Putamen (tissue), 1 donor: ENCODE measurements around the gene UBAP1.
"Not testable (repeated sequence)": the region's sequence is repeated elsewhere in the genome, so short reads cannot be mapped to it uniquely, and the experiment has no call there.

Experiments used
- DNase-seq: peaks from one replicate; pipeline ENCODE4 v3.0.0-alpha.2; 2016; ENCODE audit warnings: low spot score

Gene UBAP1

GRCh38 chr9:34224349-34224748 is 45.5 kb downstream of the UBAP1 start:
- DNase-seq: no peak

GRCh38 chr9:34226144-34226760 is 47.4 kb downstream of the UBAP1 start:
- DNase-seq: not testable (repeated sequence)

- no peak for DNase-seq
Observed at GRCh38 chr9:34227445-34227844, 48.6 kb downstream of the UBAP1 start.

DNA sequence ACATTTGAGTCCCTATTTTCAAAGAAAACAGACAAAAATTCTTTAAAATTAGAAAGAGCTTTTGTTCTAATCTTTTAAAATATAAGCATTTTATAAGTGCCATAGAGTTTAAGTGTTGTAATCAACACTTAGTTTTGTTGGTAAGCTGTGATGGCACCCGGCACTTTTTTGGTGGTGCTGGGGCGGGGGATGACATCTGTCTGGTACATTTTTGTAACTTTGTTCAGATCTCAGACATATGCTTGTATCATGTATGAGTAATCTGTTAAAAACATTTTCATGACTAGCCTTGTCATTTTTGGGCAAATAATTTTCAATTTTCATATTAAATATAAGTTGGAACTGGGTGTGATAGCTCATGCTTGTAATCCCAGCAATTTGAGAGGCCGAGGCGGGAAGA is 51.7 kb downstream of the UBAP1 start:
- no peak for DNase-seq

DNA sequence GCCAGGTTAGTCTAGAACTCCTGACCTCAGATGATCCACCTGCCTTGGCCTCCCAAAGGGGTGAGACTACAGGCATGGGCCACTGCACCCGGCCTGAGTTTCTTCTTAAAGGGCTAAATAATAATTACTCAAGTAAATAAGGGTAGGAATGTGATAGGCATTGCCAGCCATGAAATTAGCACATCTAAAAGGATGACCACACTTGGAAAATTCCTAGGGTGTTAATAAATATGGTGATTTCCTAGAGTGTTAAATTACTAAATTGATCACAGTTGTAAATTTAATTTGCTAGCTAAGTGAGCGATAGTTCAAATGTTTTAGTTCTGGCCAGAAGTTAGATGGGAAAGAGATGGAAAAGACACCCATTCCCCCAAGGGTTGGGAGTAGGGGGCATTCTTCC is 53.4 kb downstream of the UBAP1 start:
- no peak for DNase-seq

DNA sequence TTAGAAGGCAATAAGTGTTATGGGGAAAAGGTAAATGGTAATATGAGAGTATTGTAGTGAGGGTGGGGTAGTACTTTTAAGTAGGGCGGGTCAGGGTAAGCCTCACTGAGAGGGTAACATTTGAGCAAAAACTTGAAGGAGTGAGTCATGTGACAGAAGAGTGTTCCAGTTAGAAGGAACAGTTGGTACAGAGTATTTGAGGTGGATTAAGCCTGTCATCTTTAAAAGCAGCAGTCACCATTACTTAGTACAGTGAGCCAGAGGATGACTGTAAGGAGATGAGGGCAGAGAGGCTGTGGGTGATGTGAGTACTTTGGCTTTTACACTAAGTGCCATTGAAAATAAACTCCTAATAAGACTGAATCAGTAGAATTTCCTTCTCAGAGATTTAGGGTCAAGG is 54.8 kb downstream of the UBAP1 start:
- DNase-seq: no peak

GRCh38 chr9:34237836-34238235 is 59.0 kb downstream of the UBAP1 start:
- no peak for DNase-seq

DNA sequence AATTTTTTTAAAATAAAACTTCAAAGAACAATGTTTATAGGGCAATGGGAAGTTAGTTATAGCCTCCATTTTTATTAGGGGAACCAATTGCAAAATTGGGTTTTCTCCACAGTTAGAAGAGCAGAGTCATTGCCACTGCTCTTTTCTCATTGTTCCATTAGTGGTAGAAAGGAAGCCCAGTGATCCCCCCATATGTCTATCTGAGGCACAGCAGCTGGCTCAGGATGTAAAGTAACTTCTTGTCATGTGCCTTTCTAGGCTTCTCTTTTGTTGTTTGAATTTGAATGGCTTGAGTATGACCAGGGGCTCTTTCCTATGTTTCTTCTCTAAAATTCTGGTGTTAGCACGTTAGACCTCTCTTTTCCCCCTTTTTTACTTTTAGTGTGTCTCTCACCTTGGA is 61.2 kb downstream of the UBAP1 start:
- DNase-seq: no peak

DNA sequence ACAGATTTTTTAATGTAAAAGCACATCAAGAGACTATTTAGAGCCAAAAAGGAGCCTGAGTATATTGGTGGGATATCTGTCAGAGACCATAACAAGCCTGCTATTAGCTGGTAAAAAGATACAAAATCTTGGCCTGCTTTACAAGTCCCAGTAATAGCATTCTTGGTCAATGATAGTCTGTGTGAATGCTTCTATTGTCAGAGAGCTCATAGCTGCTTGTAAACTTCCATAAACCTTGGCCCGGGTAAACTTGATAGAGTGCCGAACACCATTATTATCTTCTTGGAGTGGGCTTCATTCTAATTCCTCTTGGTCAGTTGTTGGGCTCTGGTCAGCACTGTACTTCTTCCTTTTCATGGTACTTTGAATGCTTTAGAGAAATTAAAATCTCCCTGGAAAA is 64.0 kb downstream of the UBAP1 start:
- DNase-seq: no peak

DNA sequence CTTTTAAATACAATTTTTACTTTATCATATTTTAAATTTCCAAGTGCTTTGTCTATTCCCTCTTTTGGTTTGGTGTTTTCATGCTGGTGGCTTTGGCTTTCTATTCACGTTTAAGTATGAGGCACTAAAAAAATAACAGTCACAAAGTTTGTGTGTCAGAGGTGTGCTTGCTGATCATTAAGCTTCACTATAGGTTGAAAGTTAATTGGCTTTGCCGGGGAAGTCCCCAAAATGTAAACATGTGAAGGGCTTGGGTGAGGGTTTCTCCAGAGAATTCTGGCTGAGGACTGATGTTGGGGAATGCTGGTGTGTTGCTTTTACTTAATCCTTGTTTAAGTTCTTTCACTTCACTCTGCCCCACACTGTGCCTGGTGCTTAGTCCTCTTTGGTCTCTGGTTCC is 66.4 kb downstream of the UBAP1 start:
- not testable (repeated sequence) for DNase-seq

GRCh38 chr9:34246453-34246852 is 67.6 kb downstream of the UBAP1 start:
- no peak for DNase-seq

DNA sequence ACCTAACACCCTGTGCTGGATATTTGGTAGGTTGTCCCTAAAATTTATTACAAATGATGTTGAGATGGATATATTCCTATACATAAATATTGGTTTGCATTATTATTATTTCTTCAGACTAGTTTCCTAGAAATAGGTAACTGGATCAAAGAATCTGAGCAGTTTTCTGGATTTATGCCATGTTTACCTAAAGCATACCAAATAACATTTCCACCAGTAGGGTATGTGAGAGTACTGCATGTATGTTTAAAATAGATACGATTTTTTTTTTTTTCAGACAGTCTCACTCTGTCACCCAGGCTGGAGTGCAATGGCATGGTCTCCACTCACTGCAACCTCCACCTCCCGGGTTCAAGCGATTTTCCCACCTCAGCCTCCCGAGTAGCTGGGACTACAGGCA is 68.9 kb downstream of the UBAP1 start:
- DNase-seq: not testable (repeated sequence)

DNA sequence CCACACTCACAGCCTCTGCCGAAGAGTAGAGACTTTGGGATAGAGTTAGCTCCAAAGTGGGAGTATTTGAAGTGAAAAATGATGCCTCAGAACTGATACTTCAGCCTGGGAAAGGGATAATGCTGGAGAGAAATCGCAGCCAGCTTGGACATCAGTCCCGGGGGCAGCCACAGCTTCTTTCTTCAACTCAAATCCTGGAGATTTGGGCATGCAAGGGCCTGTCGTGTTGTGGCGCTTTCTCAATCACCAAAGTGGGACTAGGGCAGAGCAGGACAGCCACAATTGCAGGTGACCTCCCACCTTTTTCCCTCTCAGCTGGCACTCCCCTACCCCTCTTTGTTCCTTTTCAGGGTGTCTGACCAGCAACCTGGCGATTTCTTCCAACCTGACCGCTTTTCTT is 70.4 kb downstream of the UBAP1 start:
- no peak for DNase-seq

DNA sequence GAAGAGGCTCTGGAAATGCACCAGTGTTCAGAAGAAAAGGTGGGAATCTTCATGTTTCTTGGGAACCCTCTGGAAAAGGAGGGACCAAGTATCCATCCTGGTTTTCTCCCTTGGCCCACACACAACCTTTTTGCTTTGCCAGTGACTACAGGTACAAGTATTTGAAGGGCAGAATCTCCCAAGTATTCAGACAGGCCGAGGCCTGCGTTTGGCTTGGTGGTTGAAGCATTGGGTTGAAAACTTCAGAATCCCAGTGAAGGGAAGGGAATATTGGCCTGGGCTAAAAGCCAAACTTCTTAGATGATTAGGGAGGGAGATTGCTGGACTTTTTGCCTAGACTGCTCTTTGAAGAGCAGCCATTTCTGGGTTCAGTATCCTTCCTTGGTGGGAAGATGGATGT is 71.9 kb downstream of the UBAP1 start:
- DNase-seq: no peak

DNA sequence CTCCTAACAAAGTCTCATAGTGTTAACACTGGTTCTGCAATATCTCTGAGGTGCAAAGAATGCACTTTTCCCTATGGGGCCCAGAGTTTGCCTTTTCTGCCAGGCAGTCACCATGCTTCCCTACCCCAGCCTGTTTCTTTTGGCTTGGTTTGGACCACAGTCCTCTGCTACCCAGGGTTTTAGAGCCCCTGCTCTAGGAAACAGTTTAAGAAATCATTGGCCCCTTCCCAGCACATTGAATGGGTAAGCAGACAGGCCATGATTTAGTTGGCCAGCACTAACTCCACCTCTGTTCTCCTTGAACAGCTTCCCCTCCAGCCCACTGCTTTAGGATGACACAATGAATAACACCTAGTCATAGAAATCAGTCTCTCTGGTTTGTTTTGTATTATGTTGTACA is 73.2 kb downstream of the UBAP1 start:
- DNase-seq: no peak

GRCh38 chr9:34252670-34253459 is 74.0 kb downstream of the UBAP1 start:
- peak; percentile 49 for DNase-seq

- peak; percentile 32 for DNase-seq
Observed at GRCh38 chr9:34253460-34253837, 74.6 kb downstream of the UBAP1 start.

GRCh38 chr9:34254141-34254913 is 75.5 kb downstream of the UBAP1 start:
- no peak for DNase-seq

- DNase-seq: no peak
Observed at GRCh38 chr9:34254966-34255825, 76.4 kb downstream of the UBAP1 start.

DNA sequence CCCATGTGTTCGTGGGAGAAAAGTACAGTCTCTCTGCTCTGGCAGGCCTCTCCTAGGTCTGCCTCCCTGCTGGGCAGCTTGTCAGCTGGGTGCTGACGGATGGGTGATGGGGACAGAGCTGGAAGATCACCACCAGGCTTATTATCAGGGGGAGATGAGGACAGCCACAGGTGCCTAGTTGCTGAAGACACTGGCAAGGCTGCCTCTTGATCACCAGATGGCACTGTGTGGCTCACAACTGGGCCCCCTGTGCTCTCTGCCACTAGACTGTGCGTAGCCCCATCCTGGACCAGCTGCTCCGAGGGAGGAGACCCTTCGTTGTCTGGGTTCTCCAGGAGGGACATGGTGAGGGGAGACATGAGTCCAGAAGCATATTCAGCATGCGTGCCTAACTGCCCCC is 77.3 kb downstream of the UBAP1 start:
- no peak for DNase-seq

GRCh38 chr9:34256987-34257585 is 78.2 kb downstream of the UBAP1 start:
- no peak for DNase-seq

- no peak for DNase-seq
Observed at GRCh38 chr9:34259315-34259714, 80.5 kb downstream of the UBAP1 start.
